HCT116 (cell line): Measurements from ENCODE around the gene CACNA1G. TPM values are rescaled to one million over a fixed set of nuclear protein-coding genes. Genes with fewer than 3 reads are reported as not detected.

Source experiments
- ATAC-seq: fragments of 200-7000 bp; cut with Tn5 transposase; 2 replicates; pipeline ENCODE4 v1.9.1; 2020; ENCODE audit warnings: mild to moderate bottlenecking, moderate library complexity
- BruUV-seq: library from RNA; stranded (reverse); fragments of 400-500 nt; replicated peaks from 2 replicates; lab custom pipeline; 2021; lab: Mats Ljungman, UMichigan
- CTCF ChIA-PET: fragments of 300-600 bp; sonication (Branson Sonifier 250); formaldehyde crosslinking; loops from one replicate; lab custom pipeline; 2021; ENCODE audit warnings: antibody characterized with exemption; lab: Charles Lee
- POLR2A ChIA-PET: fragments of 300-600, 350-600 bp; sonication (Branson Sonifier 250); formaldehyde crosslinking; loops from one replicate; lab custom pipeline; 2021; ENCODE audit warnings: antibody characterized with exemption; lab: Charles Lee
- RAD21 ChIA-PET, 2 experiments: fragments of 300-600 bp; sonication (Branson Sonifier 250); formaldehyde crosslinking; loops; one replicate each; lab custom pipeline; 2023; ENCODE audit warnings: low total read pairs in 2 of 2; ENCODE audit not compliant: uncharacterized antibody in 2 of 2, unreplicated experiment in 2 of 2, low non-redundant PET in 1 of 2; lab: Charles Lee
- DNase-seq: peaks from one replicate; pipeline ENCODE4 v3.0.0-alpha.2; 2010; ENCODE audit warnings: low read depth, low spot score
- H2AFZ ChIP-seq: fragments of 200-600 bp; shearing (Covaris generic), sonication (generic); 2 replicates; pipeline ENCODE4 v1.6.1; 2017; ENCODE audit warnings: low read depth, mixed run types, mixed read lengths, antibody characterized with exemption, low read length; ENCODE audit not compliant: poor library complexity, severe bottlenecking
- H3K27ac ChIP-seq: 2 replicates; pipeline ENCODE4 v1.5.1; 2012; ENCODE audit warnings: low read depth, low read length
- H3K27me3 ChIP-seq: fragments of 200-600 bp; sonication (generic); 2 replicates; pipeline ENCODE4 v1.6.1; 2016; ENCODE audit warnings: mixed run types, low read length, mixed read lengths; ENCODE audit not compliant: insufficient read depth
- H3K36me3 ChIP-seq, 2 experiments: fragments of 200-500 bp in 1 of 2; fragments of 200-600 bp in 1 of 2; sonication (Bioruptor generic) in 1 of 2; sonication (generic) in 1 of 2; 2 replicates each; pipeline versions ENCODE4 v1.5.1 to v1.6.1; 2014 to 2016; ENCODE audit warnings: low read length in 2 of 2, inconsistent platforms in 1 of 2, mixed read lengths in 1 of 2, mixed run types in 1 of 2; ENCODE audit not compliant: insufficient read depth in 2 of 2, control insufficient read depth in 1 of 2
- H3K4me1 ChIP-seq, 2 experiments: fragments of 200-600 bp in 1 of 2; sonication (generic) in 1 of 2; 2 replicates each; pipeline versions ENCODE4 v1.5.1 to v1.6.1; 2012 to 2017; ENCODE audit warnings: low read length in 2 of 2, inconsistent platforms in 1 of 2, mild to moderate bottlenecking in 1 of 2, mixed read lengths in 1 of 2, mixed run types in 1 of 2, moderate library complexity in 1 of 2; ENCODE audit not compliant: insufficient read depth in 2 of 2, control insufficient read depth in 1 of 2
- H3K4me2 ChIP-seq: fragments of 200-600 bp; sonication (generic); 2 replicates; pipeline ENCODE4 v1.6.1; 2017; ENCODE audit warnings: mixed run types, low read length, mixed read lengths
- H3K4me3 ChIP-seq, 2 experiments: fragments of 200-600 bp in 1 of 2; sonication (generic) in 1 of 2; replicated peaks in 1 of 2; 2 replicates each; pipeline ENCODE4 v1.5.1; 2011 to 2016; ENCODE audit warnings: low read length in 2 of 2, control low read depth in 1 of 2, low read depth in 1 of 2, mild to moderate bottlenecking in 1 of 2, mixed read lengths in 1 of 2, mixed run types in 1 of 2
- H3K79me2 ChIP-seq: fragments of 200-600 bp; sonication (generic); 2 replicates; pipeline ENCODE4 v1.6.1; 2017; ENCODE audit warnings: mild to moderate bottlenecking, mixed run types, low read length, moderate library complexity, mixed read lengths; ENCODE audit not compliant: insufficient read depth
- H3K9ac ChIP-seq: fragments of 200-600 bp; sonication (generic); 2 replicates; pipeline ENCODE4 v1.6.1; 2016; ENCODE audit warnings: low read length, mixed read lengths
- H3K9me2 ChIP-seq: fragments of 200-600 bp; sonication (generic), shearing (Covaris generic); 2 replicates; pipeline ENCODE4 v1.6.1; 2017; ENCODE audit warnings: mixed run types, mild to moderate bottlenecking, moderate library complexity; ENCODE audit not compliant: insufficient read depth
- H3K9me3 ChIP-seq, 2 experiments: fragments of 200-500 bp in 1 of 2; fragments of 200-600 bp in 1 of 2; sonication (Bioruptor generic) in 1 of 2; sonication (generic) in 1 of 2; 2 replicates each; pipeline ENCODE4 v1.6.1; 2014 to 2017; ENCODE audit warnings: low read length in 2 of 2, mixed read lengths in 2 of 2, inconsistent platforms in 1 of 2, low read depth in 1 of 2, mild to moderate bottlenecking in 1 of 2, mixed run types in 1 of 2, moderate library complexity in 1 of 2; ENCODE audit not compliant: control insufficient read depth in 1 of 2, insufficient read depth in 1 of 2
- H4K20me1 ChIP-seq: fragments of 200-600 bp; sonication (generic), shearing (Covaris generic); 2 replicates; pipeline ENCODE4 v1.6.1; 2017; ENCODE audit warnings: mixed run types, mild to moderate bottlenecking, moderate library complexity; ENCODE audit not compliant: insufficient read depth
- CEBPB ChIP-seq: IDR thresholded peaks from 2 replicates; pipeline ENCODE4 v1.6.1; 2012; ENCODE audit warnings: low read depth
- ELF1 ChIP-seq: IDR thresholded peaks from 2 replicates; pipeline ENCODE4 v1.6.1; 2012; ENCODE audit warnings: low read depth, borderline replicate concordance
- EZH2phosphoT487 ChIP-seq: fragments of 200-600 bp; IDR thresholded peaks from 2 replicates; pipeline ENCODE4 v1.6.1; 2018; ENCODE audit warnings: antibody characterized with exemption, borderline replicate concordance
- JUND ChIP-seq: IDR thresholded peaks from 2 replicates; pipeline ENCODE4 v1.6.1; 2012
- POLR2A ChIP-seq: IDR thresholded peaks from 2 replicates; pipeline ENCODE4 v1.7.0; 2011; ENCODE audit warnings: borderline replicate concordance; ENCODE audit not compliant: insufficient read depth, insufficient read length; ENCODE audit errors: extremely low read depth
- SIN3A ChIP-seq: IDR thresholded peaks from 2 replicates; pipeline ENCODE4 v1.6.1; 2012; ENCODE audit warnings: low read depth
- SRF ChIP-seq: IDR thresholded peaks from 2 replicates; pipeline ENCODE4 v1.6.1; 2012; ENCODE audit warnings: low read depth
- TCF7L2 ChIP-seq: IDR thresholded peaks from 2 replicates; pipeline ENCODE4 v1.7.0; 2011; ENCODE audit warnings: borderline replicate concordance, inconsistent platforms; ENCODE audit not compliant: insufficient read depth, insufficient read length; ENCODE audit errors: extremely low read depth
- ZNF274 ChIP-seq: fragments of 200-500 bp; sonication (Bioruptor generic); IDR thresholded peaks from 2 replicates; pipeline ENCODE4 v1.6.1; 2014; ENCODE audit warnings: mild to moderate bottlenecking, low read depth, low read length, inconsistent platforms
- intact Hi-C: fragments of 100-400 bp; cut with micrococcal nuclease; formaldehyde crosslinking; loops from 2 replicates; pipeline ENCODE4 v1.10.0; 2022
- total RNA-seq: library from RNA; stranded (reverse); gene quantifications from one replicate; pipeline ENCODE4 v1.2.1, GENCODE V29; 2021; ENCODE audit not compliant: unreplicated experiment
- TF ChIP-seq, protein P1 (sequence below): IDR thresholded peaks from 2 replicates; pipeline ENCODE4 v1.6.1; 2012; ENCODE audit warnings: low read depth
- TF ChIP-seq, protein P2 (sequence below): IDR thresholded peaks from 2 replicates; pipeline ENCODE4 v1.6.1; 2012
- TF ChIP-seq, protein P3 (sequence below): IDR thresholded peaks from 2 replicates; pipeline ENCODE4 v1.6.1; 2011; ENCODE audit warnings: mild to moderate bottlenecking, low read length, moderate library complexity; ENCODE audit not compliant: insufficient replicate concordance; ENCODE audit errors: extremely low read depth

The CACNA1G gene
- total RNA-seq, 1 experiment from 2014 or later, result 3.4 TPM

DNA sequence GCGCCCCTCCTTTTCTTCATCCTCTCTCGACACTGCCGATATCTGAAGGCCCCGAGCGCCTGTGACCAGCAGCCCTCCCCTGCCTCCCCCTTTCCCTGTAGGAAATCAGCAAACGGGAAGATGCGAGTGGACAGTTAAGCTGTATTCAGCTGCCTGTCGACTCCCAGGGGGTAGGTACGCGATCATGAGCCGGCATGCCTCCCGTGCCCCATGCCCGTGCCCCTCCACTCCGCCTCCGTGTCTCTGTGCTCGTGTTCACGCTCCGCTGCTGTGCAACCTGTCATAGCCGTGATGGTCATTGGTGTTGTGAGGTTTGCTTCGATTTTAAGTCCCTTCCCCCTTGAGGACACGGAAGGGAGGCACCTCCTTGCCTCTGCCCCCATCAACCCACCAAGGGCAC, 34.4 kb downstream of the CACNA1G start (continued):
- TF ChIP-seq, protein P1, sequence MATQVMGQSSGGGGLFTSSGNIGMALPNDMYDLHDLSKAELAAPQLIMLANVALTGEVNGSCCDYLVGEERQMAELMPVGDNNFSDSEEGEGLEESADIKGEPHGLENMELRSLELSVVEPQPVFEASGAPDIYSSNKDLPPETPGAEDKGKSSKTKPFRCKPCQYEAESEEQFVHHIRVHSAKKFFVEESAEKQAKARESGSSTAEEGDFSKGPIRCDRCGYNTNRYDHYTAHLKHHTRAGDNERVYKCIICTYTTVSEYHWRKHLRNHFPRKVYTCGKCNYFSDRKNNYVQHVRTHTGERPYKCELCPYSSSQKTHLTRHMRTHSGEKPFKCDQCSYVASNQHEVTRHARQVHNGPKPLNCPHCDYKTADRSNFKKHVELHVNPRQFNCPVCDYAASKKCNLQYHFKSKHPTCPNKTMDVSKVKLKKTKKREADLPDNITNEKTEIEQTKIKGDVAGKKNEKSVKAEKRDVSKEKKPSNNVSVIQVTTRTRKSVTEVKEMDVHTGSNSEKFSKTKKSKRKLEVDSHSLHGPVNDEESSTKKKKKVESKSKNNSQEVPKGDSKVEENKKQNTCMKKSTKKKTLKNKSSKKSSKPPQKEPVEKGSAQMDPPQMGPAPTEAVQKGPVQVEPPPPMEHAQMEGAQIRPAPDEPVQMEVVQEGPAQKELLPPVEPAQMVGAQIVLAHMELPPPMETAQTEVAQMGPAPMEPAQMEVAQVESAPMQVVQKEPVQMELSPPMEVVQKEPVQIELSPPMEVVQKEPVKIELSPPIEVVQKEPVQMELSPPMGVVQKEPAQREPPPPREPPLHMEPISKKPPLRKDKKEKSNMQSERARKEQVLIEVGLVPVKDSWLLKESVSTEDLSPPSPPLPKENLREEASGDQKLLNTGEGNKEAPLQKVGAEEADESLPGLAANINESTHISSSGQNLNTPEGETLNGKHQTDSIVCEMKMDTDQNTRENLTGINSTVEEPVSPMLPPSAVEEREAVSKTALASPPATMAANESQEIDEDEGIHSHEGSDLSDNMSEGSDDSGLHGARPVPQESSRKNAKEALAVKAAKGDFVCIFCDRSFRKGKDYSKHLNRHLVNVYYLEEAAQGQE, result no peak
- TF ChIP-seq ELF1, result no peak
- no peak for TF ChIP-seq POLR2A
- TF ChIP-seq, protein P2, sequence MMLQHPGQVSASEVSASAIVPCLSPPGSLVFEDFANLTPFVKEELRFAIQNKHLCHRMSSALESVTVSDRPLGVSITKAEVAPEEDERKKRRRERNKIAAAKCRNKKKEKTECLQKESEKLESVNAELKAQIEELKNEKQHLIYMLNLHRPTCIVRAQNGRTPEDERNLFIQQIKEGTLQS, result no peak
- no peak for TF ChIP-seq JUND
- TF ChIP-seq SRF, result no peak

DNA sequence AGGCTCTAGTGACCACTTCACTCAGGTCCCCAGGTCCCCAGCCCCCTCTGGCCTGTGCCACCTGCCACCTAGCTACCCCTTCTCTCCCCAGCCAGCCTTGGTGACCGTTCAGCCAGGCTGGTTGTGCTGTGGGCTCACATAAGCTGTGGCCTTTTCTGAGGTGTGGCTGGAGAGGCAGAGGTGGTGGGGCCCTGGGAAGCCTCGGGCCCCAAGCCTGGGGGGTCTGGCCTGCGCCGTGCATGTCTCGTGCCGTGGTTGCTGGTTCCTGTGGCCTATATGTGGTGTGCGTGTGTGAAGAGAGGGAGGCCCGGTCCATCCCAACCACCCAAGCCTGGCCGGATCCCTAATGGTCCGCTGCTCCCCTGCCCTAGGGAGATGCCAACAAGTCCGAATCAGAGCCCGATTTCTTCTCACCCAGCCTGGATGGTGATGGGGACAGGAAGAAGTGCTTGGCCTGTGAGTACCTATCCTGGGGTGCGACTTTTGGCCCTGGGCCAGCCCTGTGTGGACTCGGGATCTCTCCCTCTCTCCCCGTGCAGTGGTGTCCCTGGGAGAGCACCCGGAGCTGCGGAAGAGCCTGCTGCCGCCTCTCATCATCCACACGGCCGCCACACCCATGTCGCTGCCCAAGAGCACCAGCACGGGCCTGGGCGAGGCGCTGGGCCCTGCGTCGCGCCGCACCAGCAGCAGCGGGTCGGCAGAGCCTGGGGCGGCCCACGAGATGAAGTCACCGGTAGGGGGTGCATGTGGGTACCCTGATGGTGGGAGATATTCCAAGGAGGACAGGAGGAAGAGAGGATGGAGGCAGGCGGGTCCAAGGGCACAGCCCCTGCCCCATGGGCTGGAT, 35.9 kb downstream of the CACNA1G start:
- TF ChIP-seq TCF7L2 (no peak), CEBPB (no peak), SRF (no peak), ZNF274 (no peak), SIN3A (no peak), EZH2phosphoT487 (no peak), ELF1 (no peak)
- TF ChIP-seq, protein P2, result no peak
- TF ChIP-seq, protein P1, result no peak
- TF ChIP-seq, protein P3, sequence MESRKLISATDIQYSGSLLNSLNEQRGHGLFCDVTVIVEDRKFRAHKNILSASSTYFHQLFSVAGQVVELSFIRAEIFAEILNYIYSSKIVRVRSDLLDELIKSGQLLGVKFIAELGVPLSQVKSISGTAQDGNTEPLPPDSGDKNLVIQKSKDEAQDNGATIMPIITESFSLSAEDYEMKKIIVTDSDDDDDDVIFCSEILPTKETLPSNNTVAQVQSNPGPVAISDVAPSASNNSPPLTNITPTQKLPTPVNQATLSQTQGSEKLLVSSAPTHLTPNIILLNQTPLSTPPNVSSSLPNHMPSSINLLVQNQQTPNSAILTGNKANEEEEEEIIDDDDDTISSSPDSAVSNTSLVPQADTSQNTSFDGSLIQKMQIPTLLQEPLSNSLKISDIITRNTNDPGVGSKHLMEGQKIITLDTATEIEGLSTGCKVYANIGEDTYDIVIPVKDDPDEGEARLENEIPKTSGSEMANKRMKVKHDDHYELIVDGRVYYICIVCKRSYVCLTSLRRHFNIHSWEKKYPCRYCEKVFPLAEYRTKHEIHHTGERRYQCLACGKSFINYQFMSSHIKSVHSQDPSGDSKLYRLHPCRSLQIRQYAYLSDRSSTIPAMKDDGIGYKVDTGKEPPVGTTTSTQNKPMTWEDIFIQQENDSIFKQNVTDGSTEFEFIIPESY, result no peak
- ATAC-seq (no peak), DNase-seq (no peak)
- Histone ChIP-seq H3K4me2 (no peak overlapping the region), H3K27ac (no peak overlapping the region), H3K9ac (no peak overlapping the region), H4K20me1 (no peaks in the 10 kb centered on the region), H3K79me2 (no peaks in the 10 kb centered on the region), H2AFZ (no peak overlapping the region), H3K9me2 (no peaks in the 10 kb centered on the region), H3K4me1 (no peaks in the 10 kb centered on the region), H3K36me3 (no peaks in the 10 kb centered on the region), H3K4me3 (no peak overlapping the region), H3K27me3 (no peaks in the 10 kb centered on the region), H3K9me3 (no peaks in the 10 kb centered on the region)
- no TSS peak for BruUV-seq
- ChIA-PET RAD21 (no interaction called here), CTCF (no interaction called here), POLR2A (no interaction called here)
- intact Hi-C loops, result no loop called here
